GM19240 (cell line): Measurements from ENCODE around the gene CARD19.
"Not testable (repeated sequence)": the region's sequence is repeated elsewhere in the genome, so short reads cannot be mapped to it uniquely, and the experiment has no call there.

Source experiments
- DNase-seq: peaks from one replicate; pipeline ENCODE4 v3.0.0; 2011; ENCODE audit warnings: low spot score; ENCODE audit not compliant: insufficient read length

Gene CARD19

GRCh38 chr9:93101086-93101485 is 5.1 kb downstream of the CARD19 start:
- DNase-seq: not testable (repeated sequence)

- no peak for DNase-seq
Observed at GRCh38 chr9:93105620-93106019, 9.6 kb downstream of the CARD19 start.

GRCh38 chr9:93107151-93107824 is 11.3 kb downstream of the CARD19 start:
- DNase-seq: no peak

GRCh38 chr9:93107825-93108161 is 11.8 kb downstream of the CARD19 start:
- no peak for DNase-seq

- DNase-seq: no peak
Observed at GRCh38 chr9:93108291-93109041, 12.4 kb downstream of the CARD19 start.

GRCh38 chr9:93110311-93110855 is 14.4 kb downstream of the CARD19 start:
- DNase-seq: no peak

- no peak for DNase-seq
Observed at GRCh38 chr9:93111001-93111370, 15.0 kb downstream of the CARD19 start.

GRCh38 chr9:93111371-93112115 is 15.5 kb downstream of the CARD19 start:
- no peak for DNase-seq

- no peak for DNase-seq
Observed at GRCh38 chr9:93112116-93112863, 16.3 kb downstream of the CARD19 start.

- DNase-seq: no peak
Observed at GRCh38 chr9:93112864-93113389, 16.9 kb downstream of the CARD19 start.

GRCh38 chr9:93114169-93114983 is 18.4 kb downstream of the CARD19 start:
- no peak for DNase-seq

GRCh38 chr9:93114984-93115335 is 18.9 kb downstream of the CARD19 start:
- DNase-seq: no peak

GRCh38 chr9:93115486-93116071 is 19.6 kb downstream of the CARD19 start:
- DNase-seq: no peak

GRCh38 chr9:93116072-93116961 is 20.3 kb downstream of the CARD19 start:
- no peak for DNase-seq

- not testable (repeated sequence) for DNase-seq
Observed at GRCh38 chr9:93117521-93117920, 21.5 kb downstream of the CARD19 start.

- DNase-seq: no peak
Observed at GRCh38 chr9:93117924-93118862, 22.2 kb downstream of the CARD19 start.

GRCh38 chr9:93118863-93119702 is 23.1 kb downstream of the CARD19 start:
- no peak for DNase-seq
